Neural cell (in vitro differentiated cells): ENCODE results near the gene CD8B2. TPM values are rescaled to one million over a fixed set of nuclear protein-coding genes. Genes with fewer than 3 reads are reported as not detected.

ENCODE experiments used
- polyA plus RNA-seq: library from polyadenylated mRNA; depleted of rRNA; stranded (reverse); fragments of >200 nt; gene quantifications from 2 replicates; pipeline ENCODE4 v1.2.3, GENCODE V29; 2014

Gene CD8B2
- polyA plus RNA-seq, 1 donor from 2014 or later, result not detected

Other genes starting within 250 kb of the CD8B2 start
- 0.74 and 1.1 TPM in 2 replicates for gene RGPD3, start 19.0 kb upstream of the CD8B2 start, polyA plus RNA-seq